Mesothelial cell of epicardium (in vitro differentiated cells): ENCODE data around the gene MADD. TPM values are rescaled to one million over a fixed set of nuclear protein-coding genes. Genes with fewer than 3 reads are reported as not detected.

Source experiments
- DNase-seq, 2 experiments: peaks; one replicate each; pipeline ENCODE4 v3.0.0; 2021; ENCODE audit warnings: low spot score in 2 of 2; ENCODE audit not compliant: unreplicated experiment in 2 of 2
- H3K27ac Mint-ChIP-seq: 2 replicates; pipeline ENCODE4 v1.8.0; 2021; ENCODE audit warnings: mixed read lengths
- H3K27me3 Mint-ChIP-seq: 2 replicates; pipeline ENCODE4 v1.8.0; 2021; ENCODE audit warnings: low read depth, mixed read lengths
- H3K36me3 Mint-ChIP-seq: 2 replicates; pipeline ENCODE4 v1.8.0; 2021; ENCODE audit warnings: mixed read lengths
- H3K4me1 Mint-ChIP-seq: 2 replicates; pipeline ENCODE4 v1.8.0; 2021; ENCODE audit warnings: mixed read lengths
- H3K4me3 Mint-ChIP-seq: 2 replicates; pipeline ENCODE4 v1.8.0; 2021; ENCODE audit warnings: mild to moderate bottlenecking, moderate library complexity, mixed read lengths
- H3K9me3 Mint-ChIP-seq: 2 replicates; pipeline ENCODE4 v1.8.0; 2021; ENCODE audit warnings: mixed read lengths
- CTCF ChIP-seq: fragments of 200-600 bp; sonication (generic); IDR thresholded peaks from one replicate; pipeline ENCODE4 v1.5.0; 2021; ENCODE audit warnings: antibody characterized with exemption; ENCODE audit not compliant: unreplicated experiment
- total RNA-seq: library from RNA; stranded (reverse); gene quantifications from 3 replicates; pipeline ENCODE4 v1.2.1, GENCODE V29; 2021

MADD gene
- total RNA-seq, 1 donor from 2014 or later, result 71.2 TPM

- Mint-ChIP-seq H3K27ac (no peak overlapping the region), H3K36me3 (peaks cover 25% of the 10 kb centered on the region), H3K4me1 (peaks cover 4% of the 10 kb centered on the region), H3K27me3 (no peaks in the 10 kb centered on the region), H3K4me3 (no peak overlapping the region), H3K9me3 (no peaks in the 10 kb centered on the region)
- TF ChIP-seq CTCF, result no peak
- no peak for DNase-seq
Measured at GRCh38 chr11:47233051-47233450, 36.9 kb upstream of the MADD start.

GRCh38 chr11:47233989-47234668 is 35.8 kb upstream of the MADD start:
- H3K9me3 Mint-ChIP-seq, result no peaks in the 10 kb centered on the region
- peaks cover 24% of the 10 kb centered on the region for H3K36me3 Mint-ChIP-seq
- no peak overlapping the region for H3K4me3 Mint-ChIP-seq
- no peak for TF ChIP-seq CTCF
- H3K27me3 Mint-ChIP-seq, result no peaks in the 10 kb centered on the region
- H3K4me1 Mint-ChIP-seq, result peaks cover 4% of the 10 kb centered on the region
- DNase-seq, result no peak
- H3K27ac Mint-ChIP-seq, result no peak overlapping the region

- Mint-ChIP-seq H3K4me1 (peaks cover 4% of the 10 kb centered on the region), H3K27ac (no peak overlapping the region)
Measured at GRCh38 chr11:47234669-47235100, 35.2 kb upstream of the MADD start.

GRCh38 chr11:47235163-47235562 is 34.8 kb upstream of the MADD start:
- no peak overlapping the region for H3K4me3 Mint-ChIP-seq
- no peak for DNase-seq
- H3K9me3 Mint-ChIP-seq, result no peaks in the 10 kb centered on the region
- H3K27me3 Mint-ChIP-seq, result no peaks in the 10 kb centered on the region
- peaks cover 28% of the 10 kb centered on the region for H3K36me3 Mint-ChIP-seq
- TF ChIP-seq CTCF, result no peak
- H3K27ac Mint-ChIP-seq, result no peak overlapping the region
- peaks cover 4% of the 10 kb centered on the region for H3K4me1 Mint-ChIP-seq

More at GRCh38 chr11:47234669-47235100, 35.2 kb upstream of the MADD start:
- Mint-ChIP-seq H3K36me3 (peaks cover 24% of the 10 kb centered on the region), H3K27me3 (no peaks in the 10 kb centered on the region), H3K4me3 (no peak overlapping the region), H3K9me3 (no peaks in the 10 kb centered on the region)
- no peak for DNase-seq
- no peak for TF ChIP-seq CTCF

- no peak for DNase-seq
- Mint-ChIP-seq H3K36me3 (peaks cover 28% of the 10 kb centered on the region), H3K4me1 (peaks cover 4% of the 10 kb centered on the region), H3K9me3 (no peaks in the 10 kb centered on the region), H3K27me3 (no peaks in the 10 kb centered on the region), H3K27ac (no peak overlapping the region), H3K4me3 (no peak overlapping the region)
- TF ChIP-seq CTCF, result no peak
Measured at GRCh38 chr11:47236482-47236881, 33.5 kb upstream of the MADD start.
